ENCODE results near the gene SULF2. TPM values are rescaled to one million over a fixed set of nuclear protein-coding genes. Genes with fewer than 3 reads are reported as not detected.

The SULF2 gene
- total RNA-seq, 1 experiment from 2014 or later, result 23.5 TPM

DNA sequence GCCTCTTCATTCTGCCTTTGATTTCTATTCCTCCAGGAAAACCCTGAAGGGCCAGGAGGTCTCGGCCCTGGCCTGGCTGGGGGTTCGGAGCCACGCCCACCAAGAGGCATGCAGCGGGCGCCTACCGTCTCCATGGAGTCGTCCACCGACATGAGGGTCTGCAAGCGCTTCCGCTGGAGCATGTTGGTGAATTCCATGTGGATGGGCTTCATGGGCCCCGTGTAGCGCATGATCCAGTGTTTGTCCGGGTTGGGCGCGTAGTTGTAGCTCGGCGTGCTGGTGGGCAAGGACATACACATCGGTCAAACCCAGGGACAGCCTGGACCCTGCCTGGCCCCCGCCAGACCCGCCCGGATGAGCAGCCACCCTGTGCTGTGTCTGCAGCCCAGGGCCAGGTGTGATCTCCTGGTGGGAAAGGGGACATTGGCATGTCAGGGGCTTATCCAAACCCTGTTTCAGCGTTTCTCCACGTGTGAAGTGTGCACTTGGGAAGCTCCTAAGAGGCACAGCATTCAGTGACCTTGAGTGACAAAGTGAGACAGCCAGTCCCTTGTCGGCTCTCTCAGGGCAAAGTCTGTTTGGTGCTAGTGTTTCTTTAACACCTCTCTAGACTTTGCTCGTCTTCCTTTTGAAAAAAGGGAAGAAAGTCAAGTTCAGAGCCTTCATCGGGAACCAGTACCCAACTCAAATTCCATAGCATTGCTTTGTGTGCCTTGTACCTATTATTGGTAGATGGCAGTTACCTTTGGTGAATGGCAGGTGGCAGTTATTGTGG lies 100.8 kb downstream of the SULF2 start:
- DNase-seq (ENCODE audit: low spot score), result no peak

DNA sequence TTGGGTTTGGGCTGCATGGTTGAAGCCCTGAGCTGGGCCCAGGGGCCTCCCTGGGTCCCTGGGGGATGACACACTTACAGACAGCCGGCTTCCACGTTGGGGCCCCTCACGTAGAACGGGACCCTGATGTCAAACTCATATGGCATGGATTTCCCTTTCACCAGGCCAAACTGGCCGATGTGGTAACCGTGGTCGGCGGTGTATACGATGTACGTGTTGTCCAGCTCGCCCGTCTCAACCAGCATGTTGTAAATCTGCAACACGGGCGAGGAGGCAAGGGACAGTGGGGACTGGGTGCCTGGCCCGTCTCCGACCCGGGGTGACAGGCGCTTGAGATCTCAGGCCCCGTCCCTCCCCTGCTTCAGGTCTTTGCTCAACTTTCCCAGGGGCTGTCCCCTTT lies 102.4 kb downstream of the SULF2 start:
- no peak for DNase-seq (ENCODE audit: low spot score)

DNA sequence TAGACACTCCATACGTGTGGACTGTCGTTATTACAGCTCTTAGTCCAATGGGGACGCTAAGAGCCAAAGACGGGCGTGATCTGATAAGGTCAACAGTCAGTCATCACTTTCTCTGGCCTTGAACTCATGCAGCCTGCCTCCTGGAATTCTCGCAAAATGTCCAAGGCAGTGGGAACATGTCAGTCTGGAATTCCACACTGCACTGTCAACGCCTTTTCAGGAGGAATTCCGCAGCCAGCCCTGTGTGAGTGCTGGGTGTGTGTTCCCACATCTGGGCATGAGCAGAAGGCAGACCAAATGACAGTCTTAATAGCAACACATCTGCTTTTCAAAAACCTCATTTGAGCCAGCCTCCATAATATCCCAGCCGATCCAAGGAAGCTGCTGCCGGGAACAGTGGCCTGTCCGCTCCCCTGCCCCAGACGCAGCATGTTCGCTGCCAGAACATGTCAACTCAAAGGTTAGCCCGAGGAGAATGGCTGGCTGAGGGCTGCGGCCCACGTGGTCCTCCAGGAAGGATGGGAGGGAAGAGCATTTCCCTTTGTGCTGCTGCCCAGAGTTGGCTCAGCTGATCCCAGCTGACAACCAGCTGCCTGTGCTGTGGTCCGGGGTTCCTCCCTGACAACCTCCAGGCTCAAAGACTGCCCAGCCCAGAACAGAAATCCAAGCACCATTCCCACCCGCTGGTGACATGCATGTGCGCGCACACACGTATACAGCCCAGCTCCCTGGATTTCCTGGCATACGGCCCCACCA lies 103.1 kb downstream of the SULF2 start:
- DNase-seq (ENCODE audit: low spot score), result peak; percentile 69

DNA sequence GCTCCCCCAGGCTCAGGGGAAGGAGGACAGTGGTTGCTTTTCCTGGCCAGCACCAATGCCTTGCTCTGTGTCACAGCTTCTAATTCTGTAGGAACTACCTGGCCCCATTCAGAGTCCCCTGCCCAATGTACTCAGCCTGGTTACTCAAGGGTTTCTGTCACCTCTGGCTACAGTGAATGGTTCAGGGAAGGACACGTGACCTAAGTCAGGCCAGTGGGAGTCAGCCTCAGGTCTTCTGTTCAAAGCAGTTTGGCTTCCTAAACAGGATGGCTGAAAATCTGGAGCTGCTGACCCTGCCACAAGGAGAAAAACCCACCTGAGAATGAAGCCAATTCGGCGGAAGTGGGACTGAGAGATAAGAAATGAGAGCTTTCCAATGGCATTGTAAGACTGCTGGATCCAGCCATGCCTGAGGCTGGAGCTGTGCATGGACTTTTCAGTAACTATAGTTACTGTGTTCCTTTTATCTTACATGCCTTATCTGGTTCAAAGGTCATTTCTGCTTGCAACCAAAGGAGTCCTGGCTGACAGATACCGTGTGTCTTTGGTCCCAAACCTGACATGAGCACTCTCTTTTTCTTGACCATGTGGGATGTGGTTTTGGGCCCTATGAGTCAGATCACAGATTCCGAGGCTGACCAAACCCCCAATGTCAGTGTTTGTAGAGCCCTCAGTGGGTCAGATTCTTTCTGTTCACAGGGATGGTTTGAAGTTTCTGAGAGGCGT lies 104.3 kb downstream of the SULF2 start:
- DNase-seq (ENCODE audit: low spot score), result peak; percentile 42

DNA sequence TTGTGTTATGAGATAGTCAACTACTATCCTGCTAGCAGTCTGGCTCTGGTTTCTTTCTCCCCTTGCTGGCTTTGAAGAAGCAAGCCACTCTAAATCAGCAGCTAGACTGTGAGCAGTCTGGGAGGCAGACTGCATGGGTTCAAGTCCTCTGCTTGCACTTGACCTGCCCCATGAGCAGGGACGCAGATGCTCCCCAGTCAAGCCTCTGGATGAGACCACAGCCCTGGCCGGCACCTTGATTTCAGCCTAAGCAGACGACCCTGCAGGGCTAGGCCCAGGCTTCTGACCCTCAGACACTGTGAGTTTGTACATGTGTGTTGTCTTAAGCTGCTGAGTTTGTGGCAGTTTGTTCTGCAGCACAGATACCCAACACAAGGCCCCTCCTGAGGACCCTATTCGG lies 105.8 kb downstream of the SULF2 start:
- DNase-seq (ENCODE audit: low spot score), result no peak

DNA sequence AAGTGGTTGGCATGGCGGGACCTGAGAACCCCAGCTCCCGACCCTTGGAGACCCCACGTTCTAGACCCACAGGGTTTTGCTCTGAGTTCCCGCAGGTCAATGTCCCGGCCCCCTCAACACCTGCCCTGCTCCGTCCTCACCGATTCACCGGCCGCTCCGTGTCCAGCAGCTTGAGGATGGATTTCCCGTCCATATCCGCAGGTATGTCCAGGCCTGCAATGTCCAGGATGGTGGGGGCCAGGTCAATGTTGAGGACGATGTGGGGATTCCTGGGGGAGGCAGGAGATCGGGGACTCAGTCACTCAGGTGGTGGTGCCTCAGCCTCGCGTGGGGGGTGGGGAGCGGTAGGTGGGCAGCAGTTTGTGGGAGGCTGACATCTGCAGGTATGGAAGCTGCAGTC lies 106.7 kb downstream of the SULF2 start:
- DNase-seq (ENCODE audit: low spot score), result no peak

DNA sequence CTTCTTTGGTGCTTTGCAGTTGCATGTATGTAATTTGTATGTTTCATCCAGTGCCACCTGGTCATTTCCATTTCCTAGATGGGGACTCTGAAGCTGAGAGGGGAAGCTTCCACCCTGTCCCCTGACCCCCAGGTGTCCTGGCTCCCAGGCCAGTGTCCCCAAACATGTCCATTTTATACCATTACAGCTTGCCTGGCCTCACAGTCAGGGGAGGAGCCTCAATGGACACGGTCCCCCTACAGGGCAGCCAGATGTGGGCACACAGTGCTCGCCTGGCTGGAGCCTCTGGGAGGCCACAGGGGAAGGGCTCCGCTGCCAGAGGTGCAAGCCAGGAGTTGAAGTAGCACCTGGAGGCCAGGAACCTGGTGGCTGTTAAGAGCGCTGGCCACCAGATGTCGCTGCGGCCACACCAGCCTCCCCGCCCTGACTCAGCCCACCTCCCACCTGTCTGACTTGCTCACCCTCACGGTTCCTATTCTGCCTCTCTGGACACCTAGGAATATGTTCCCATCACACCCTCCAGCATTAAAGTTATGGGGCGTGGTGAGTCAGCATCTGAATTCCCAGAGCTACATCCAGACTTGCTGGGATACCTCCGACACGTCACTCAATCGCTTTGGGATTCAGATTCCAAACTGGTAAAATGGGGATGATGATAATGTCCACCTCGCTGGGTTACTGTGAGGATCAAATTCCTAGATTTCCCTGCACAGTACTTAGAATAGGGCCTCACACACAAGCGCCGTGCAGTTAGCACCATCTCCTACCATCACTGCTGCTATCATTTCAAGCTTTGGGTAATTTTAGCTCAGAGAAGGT lies 107.4 kb downstream of the SULF2 start:
- DNase-seq (ENCODE audit: low spot score), result peak; percentile 59

DNA sequence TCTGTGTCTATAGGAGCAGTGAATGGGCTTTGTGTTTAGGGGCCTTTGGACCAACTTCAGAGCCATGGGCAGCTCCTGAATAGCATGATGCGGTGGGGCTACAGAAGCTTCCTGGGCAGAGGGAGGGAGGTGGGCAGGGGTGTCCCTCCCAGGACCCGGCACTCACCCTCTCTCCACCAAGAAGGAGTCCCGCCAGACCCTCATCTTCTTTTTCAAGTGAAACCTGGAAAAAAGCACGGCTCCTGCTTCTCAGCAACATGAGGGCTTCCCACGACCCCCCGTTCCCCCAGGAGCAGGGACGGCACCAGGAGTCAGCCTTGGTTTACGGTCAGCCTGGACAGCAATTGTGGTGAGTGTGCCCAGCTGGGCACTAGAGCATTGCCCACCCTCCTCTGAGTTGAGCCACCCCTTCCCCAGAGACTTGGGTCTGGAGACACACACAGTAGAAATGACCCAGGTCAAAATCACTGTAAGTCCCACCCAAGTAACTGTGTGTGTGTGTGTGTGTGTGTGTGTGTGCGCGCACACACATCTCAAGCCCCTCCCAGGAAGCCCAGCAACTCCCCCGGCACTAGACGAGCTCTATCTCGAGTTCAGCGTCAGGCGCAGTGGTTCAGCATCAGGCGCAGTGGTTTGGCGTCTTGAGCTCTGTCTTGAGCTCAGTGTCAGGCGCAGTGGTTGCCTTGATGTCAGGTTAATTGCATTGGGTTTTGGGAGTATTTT lies 108.2 kb downstream of the SULF2 start:
- DNase-seq (ENCODE audit: low spot score), result no peak

DNA sequence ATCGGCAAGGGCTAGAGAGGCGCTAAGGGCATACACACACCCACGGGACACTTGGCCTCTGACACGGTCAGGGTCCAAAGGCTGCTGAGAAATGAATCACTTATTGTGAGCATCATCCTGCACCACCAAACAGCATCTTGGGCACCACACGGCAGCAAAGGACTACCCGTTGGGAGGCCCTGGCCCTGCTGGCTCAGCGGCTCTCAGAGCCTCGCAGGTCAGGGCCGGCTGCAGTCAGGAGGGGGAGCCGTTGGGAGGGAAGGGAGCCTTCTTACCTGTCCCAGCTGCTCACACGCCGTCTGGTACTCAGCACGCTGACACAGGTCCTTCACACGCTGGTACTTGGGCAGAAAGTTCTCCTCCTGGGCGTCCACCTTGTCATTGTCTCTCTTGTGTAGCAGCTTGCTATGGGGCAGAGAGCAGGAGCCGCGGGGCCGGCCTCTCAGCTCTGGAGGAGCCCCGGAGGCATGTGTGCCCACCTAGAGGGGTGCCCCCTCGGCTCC lies 109.0 kb downstream of the SULF2 start:
- no peak for DNase-seq (ENCODE audit: low spot score)

DNA sequence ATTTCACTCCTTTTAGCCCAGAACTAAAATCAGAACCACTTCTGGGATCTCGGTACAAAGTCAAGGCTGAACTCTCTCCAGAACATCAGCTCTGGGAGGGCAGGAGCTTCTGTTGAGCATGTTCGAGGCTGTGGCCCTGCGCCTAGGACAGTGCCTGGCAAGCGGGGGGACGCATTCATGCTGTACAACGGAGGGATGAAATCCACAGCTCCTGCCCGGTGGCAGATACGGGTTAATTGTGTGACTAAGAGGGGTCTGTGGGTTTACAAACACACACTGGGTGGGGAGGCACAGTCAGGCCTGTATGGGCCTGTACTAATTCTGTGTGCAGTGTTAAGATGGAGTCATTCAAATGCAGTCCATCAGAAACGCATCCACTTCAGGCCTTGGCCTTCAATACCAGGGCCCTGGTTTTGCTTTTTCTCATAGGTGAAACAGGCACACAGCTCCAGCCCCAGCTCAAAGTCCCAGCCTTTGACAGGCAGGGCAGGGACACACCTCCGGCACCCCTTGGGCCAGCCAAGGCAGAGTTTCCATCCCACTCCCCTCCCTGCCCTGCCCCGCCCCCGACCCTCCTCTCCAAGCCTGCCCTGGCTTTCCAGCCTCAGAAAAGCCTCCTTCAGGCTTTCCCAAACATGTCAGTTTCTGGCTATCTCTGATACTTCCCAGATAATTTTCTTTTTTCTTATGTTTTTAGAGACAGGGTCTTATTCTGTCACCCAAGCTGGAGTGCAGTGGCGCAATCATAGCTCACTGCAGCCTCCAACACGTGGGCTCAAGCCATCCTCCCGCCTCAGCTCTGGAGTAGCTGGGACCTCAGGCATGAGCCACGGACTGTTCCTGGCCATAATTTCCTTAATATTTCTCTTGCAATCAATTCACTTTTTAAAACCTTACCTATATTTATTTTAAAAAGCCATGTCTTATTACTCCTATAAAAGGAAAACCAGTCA lies 109.8 kb downstream of the SULF2 start:
- no peak for DNase-seq (ENCODE audit: low spot score)

DNA sequence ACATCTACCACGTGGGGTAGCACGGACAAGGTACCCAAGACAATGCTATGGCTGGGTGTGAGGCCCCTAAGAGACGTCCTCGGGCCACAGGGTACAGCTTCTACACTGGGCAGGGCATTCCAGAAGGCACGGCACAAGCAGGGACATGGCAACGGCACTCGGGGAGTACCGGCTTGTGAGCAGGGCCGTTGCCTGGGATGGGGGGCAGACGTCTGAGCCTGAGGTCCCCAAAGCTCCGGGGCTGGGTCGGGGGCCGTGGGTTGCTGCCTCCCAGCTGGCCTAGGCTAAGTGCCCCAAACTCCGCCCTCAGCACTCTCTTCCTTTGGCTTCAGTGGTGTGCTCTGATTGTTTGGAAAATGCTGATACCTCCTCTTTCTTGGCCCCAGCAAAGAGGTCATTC lies 110.6 kb downstream of the SULF2 start:
- DNase-seq (ENCODE audit: low spot score), result no peak

DNA sequence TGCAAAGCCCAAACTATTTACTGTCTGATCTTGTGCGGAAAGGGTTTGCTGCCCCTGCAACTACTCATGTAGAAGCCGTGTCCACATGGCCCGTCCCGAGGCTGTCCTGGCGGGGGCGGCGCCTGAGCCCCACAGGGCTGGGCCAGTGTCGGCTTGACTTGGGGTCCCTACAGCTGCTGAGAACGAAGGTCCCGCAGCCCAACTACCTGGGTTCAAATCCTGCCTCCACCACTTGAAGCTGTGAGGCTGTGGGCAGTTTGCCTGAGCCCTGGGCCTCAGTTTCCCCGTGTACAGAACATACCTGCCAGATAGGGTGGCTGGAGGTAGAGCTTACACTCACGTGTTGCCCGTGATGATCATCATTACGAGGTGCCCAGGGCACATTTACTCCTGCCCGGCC lies 111.1 kb downstream of the SULF2 start:
- no peak for DNase-seq (ENCODE audit: low spot score)

DNA sequence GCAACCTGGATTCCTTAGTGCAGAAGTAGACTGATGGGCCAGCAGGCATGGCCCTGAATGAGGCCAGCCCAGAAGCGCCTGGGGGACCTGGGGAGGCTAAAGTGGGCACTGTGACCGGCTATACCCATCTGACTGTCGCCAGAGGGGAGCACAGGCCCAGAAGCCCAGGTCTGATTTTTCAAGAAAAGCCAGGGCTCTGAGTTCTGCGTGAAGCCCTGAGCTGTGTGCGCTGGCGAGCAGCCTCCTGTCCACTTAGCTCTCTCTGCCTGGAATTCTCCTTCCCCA lies 111.7 kb downstream of the SULF2 start:
- no peak for DNase-seq (ENCODE audit: low spot score)

DNA sequence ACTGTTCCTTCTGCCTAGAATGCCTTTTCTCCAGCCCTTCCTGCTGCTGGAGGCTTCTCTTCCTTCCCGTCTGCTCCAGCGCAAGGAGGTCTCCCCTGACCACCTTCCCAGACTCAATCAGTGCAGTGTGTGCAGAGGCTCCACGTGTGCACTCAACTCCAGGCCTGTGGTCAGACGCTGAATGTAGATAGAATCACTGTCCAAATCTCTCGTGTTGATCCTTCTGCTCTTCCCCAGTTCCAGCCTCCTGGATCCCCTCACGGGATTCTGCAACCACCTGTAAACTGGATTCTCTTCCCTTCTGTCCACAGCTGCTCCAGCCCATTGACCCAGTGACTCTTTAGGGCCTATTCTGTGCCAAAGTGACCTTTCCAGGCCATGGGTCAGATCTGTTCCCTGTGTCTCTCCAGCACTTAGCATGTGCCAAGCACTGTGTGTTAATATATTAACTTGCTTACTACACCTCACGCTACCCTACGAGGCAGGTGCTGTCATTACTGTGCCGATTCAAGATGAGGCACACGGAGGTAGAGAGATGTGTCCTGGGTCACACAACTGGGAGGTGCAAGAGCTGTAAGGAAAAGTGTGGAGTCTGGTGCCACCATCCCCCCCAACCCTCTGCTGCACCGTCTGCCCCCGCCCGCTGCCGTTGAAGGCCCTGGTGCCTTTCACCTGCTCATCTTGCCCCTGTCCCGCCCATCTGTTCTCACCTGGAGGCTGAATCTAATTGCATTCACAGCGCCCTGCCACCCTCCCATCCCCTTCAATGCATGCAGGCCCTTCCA lies 112.2 kb downstream of the SULF2 start:
- DNase-seq (ENCODE audit: low spot score), result no peak

DNA sequence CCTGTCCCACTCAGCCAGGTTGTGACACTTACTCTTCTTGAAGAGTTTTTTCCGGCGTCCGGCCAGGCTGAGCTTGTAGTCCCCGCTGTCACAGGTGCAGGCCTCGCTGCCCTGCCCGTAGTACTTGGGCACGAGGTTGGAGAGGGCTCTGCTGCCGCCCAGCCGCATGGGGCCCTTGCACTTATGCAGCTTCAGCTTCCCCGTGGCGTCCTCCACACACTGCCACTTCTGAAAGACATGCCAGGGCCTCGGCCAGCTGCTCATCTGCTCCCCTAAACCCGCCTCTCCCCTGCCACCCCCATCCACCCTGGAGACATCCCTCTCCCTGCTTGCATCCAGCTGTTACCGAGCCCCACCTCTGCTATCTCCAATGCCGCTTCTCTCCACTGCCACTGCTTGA lies 113.1 kb downstream of the SULF2 start:
- no peak for DNase-seq (ENCODE audit: low spot score)

DNA sequence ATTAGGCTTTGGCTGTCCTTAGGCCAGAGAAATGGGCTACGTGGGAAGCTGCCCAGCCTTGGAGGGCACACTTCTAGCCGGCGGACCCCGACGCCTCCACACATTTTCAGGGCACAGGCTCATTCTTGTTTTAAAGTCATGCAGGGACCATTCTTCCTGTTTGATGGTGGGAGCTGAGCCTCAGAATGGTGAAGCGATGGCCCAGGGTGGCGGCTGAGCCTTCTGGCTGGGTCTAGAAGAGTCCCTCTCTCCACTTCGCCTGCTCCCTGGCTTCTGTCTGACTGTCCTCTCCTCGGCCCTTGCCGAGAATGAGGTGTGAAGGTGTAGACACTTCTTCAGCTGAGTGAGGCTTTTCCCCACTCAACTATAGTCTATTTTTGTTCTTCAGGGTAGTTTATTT lies 114.4 kb downstream of the SULF2 start:
- no peak for DNase-seq (ENCODE audit: low spot score)

DNA sequence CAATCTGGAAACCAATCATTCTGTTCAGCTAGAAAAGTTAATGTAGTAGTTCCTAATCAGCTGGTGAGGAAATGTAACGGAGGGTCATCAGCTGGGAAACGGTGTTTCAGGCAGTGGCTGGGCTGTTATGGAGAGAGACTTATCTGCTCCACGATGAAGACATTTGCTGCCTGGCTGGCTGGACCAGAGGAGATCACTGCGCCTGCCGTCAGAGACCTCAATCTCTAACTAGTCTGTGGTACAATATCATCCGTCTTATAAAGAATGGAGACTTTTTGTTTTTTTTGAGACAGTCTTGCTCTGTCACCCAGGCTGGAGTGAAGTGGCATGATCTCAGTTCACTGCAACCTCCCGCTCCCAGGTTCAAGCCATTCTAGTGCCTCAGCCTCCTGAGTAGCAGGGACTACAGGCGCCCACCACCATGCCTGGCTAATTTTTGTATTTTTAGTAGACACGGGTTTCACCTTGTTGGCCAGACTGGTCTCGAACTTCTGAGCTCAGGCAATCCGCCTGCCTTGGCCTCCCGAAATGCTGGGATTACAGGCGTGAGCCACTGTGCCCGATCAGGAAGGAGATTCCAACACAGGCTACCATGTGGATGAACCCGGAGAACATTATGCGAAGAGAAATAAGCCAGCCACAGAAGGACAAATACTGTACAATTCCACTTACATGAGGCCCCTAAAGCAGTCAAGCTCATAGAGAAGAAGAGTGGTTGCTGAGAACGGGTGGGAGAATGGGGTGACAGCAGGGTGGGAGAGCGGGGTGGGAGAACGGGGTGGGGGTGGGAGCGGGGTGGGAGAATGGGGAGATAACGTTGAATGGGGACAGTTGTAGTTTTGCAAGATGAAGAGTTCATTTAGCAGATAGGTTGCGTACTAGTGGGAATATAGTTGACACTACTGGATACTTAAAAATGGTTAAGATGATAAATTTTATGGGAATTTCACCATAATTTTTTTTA lies 115.1 kb downstream of the SULF2 start:
- DNase-seq (ENCODE audit: low spot score), result no peak

DNA sequence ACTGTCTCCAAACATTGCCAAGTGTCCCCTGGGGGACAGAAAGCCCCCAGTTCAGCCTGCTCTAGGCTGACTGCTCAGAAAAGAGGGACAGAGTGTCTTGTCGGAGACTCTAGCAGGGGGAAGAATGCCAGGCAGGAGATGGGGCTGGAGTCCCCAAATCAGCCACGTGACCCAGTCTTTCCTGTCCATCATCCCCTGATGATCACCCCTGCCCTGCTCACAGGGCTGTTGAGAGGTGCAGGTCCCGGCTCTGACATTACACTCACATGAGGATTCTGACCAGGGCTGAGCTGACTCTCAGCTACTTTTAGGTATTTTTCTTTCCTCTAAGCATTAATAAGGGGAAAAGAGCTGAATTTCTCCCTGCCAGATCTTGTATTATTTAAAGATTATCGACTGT lies 115.8 kb downstream of the SULF2 start:
- no peak for DNase-seq (ENCODE audit: low spot score)
